WTC11 (cell line): Measurements from ENCODE around the gene DNM1. TPM values are rescaled to one million over a fixed set of nuclear protein-coding genes. Genes with fewer than 3 reads are reported as not detected.

ENCODE experiments used
- ATAC-seq: fragments of 200-7000 bp; cut with Tn5 transposase; 2 replicates; pipeline ENCODE4 v1.10.0; 2021; ENCODE audit warnings: mild to moderate bottlenecking, moderate library complexity
- CTCF ChIA-PET: fragments of 300-600 bp; sonication (Branson Sonifier 250); formaldehyde crosslinking; loops from one replicate; lab custom pipeline; 2021; ENCODE audit warnings: antibody characterized with exemption; lab: Charles Lee
- POLR2A ChIA-PET: fragments of 350-600 bp; sonication (Branson Sonifier 250); formaldehyde crosslinking; loops from one replicate; lab custom pipeline; 2021; ENCODE audit warnings: antibody characterized with exemption; lab: Charles Lee
- DNase-seq: peaks from one replicate; pipeline ENCODE4 v3.0.0; 2021; ENCODE audit warnings: low spot score
- H3K27ac Mint-ChIP-seq: 2 replicates; pipeline ENCODE4 v1.8.0; 2021; ENCODE audit warnings: mixed read lengths
- H3K27me3 Mint-ChIP-seq: 2 replicates; pipeline ENCODE4 v1.8.0; 2021; ENCODE audit warnings: low read depth, mild to moderate bottlenecking, moderate library complexity, mixed read lengths
- H3K36me3 Mint-ChIP-seq: 2 replicates; pipeline ENCODE4 v1.8.0; 2021; ENCODE audit warnings: mixed read lengths
- H3K4me1 Mint-ChIP-seq: 2 replicates; pipeline ENCODE4 v1.8.0; 2022; ENCODE audit warnings: mixed read lengths
- H3K4me3 Mint-ChIP-seq: 2 replicates; pipeline ENCODE4 v1.8.0; 2021; ENCODE audit warnings: mild to moderate bottlenecking, moderate library complexity, mixed read lengths
- H3K9me3 Mint-ChIP-seq: 2 replicates; pipeline ENCODE4 v1.8.0; 2021; ENCODE audit warnings: mixed read lengths
- CREB1 ChIP-seq: sonication (generic); formaldehyde crosslinking; IDR thresholded peaks from 2 replicates; pipeline ENCODE4 v1.8.0; 2023; ENCODE audit warnings: mild to moderate bottlenecking, missing genetic modification reagents
- EMX1 ChIP-seq: fragments of 250-450 bp; sonication (Bioruptor Pico); IDR thresholded peaks from 2 replicates; pipeline ENCODE4 v1.8.0; 2021; ENCODE audit warnings: mild to moderate bottlenecking
- ESRRA ChIP-seq: sonication (generic); formaldehyde crosslinking; IDR thresholded peaks from 2 replicates; pipeline ENCODE4 v1.8.1; 2022; ENCODE audit warnings: mild to moderate bottlenecking, missing genetic modification reagents, borderline replicate concordance
- FOXP1 ChIP-seq: sonication (generic); formaldehyde crosslinking; IDR thresholded peaks from 2 replicates; pipeline ENCODE4 v1.8.0; 2022; ENCODE audit warnings: missing genetic modification reagents, mild to moderate bottlenecking, moderate library complexity, borderline replicate concordance
- JAZF1 ChIP-seq: fragments of 250-450 bp; sonication (Bioruptor Pico); IDR thresholded peaks from 2 replicates; pipeline ENCODE4 v1.9.0; 2021; ENCODE audit warnings: moderate library complexity, mild to moderate bottlenecking, inconsistent platforms
- JUN ChIP-seq: sonication (generic); formaldehyde crosslinking; IDR thresholded peaks from 2 replicates; pipeline ENCODE4 v1.8.0; 2023; ENCODE audit warnings: mild to moderate bottlenecking, missing genetic modification reagents
- MYBL2 ChIP-seq: sonication (generic); formaldehyde crosslinking; IDR thresholded peaks from 2 replicates; pipeline ENCODE4 v1.8.1; 2023; ENCODE audit warnings: mild to moderate bottlenecking, moderate library complexity, missing genetic modification reagents
- OVOL2 ChIP-seq: fragments of 250-450 bp; sonication (Bioruptor Pico); IDR thresholded peaks from 2 replicates; pipeline ENCODE4 v1.9.0; 2021; ENCODE audit warnings: mild to moderate bottlenecking, borderline replicate concordance
- PRRX2 ChIP-seq: fragments of 250-450 bp; sonication (Bioruptor Pico); IDR thresholded peaks from 2 replicates; pipeline ENCODE4 v1.8.0; 2021; ENCODE audit warnings: mild to moderate bottlenecking
- SP1 ChIP-seq: sonication (generic); formaldehyde crosslinking; conservative IDR thresholded peaks from 2 replicates; pipeline ENCODE4 v1.8.1; 2022; ENCODE audit warnings: missing genetic modification reagents
- TEAD4 ChIP-seq: sonication (generic); formaldehyde crosslinking; IDR thresholded peaks from 2 replicates; pipeline ENCODE4 v1.8.0; 2022; ENCODE audit warnings: mild to moderate bottlenecking, missing genetic modification reagents
- ZNF317 ChIP-seq: sonication (generic); formaldehyde crosslinking; IDR thresholded peaks from 2 replicates; pipeline ENCODE4 v1.8.1; 2023; ENCODE audit warnings: low read depth, mild to moderate bottlenecking, moderate library complexity, missing genetic modification reagents, borderline replicate concordance
- total RNA-seq: library from RNA; stranded (reverse); gene quantifications from 3 replicates; pipeline ENCODE4 v1.2.3, GENCODE V29; 2021
- TF ChIP-seq, protein P1 (sequence below): sonication (generic); formaldehyde crosslinking; IDR thresholded peaks from 2 replicates; pipeline ENCODE4 v1.8.0; 2022; ENCODE audit warnings: mild to moderate bottlenecking, missing genetic modification reagents
- TF ChIP-seq, protein P2 (sequence below): sonication (generic); formaldehyde crosslinking; IDR thresholded peaks from 2 replicates; pipeline ENCODE4 v1.8.1; 2022; ENCODE audit warnings: low read depth, mild to moderate bottlenecking, moderate library complexity, missing genetic modification reagents, borderline replicate concordance
- TF ChIP-seq, protein P3 (sequence below): sonication (generic); formaldehyde crosslinking; IDR thresholded peaks from 2 replicates; pipeline ENCODE4 v1.8.1; 2023; ENCODE audit warnings: mild to moderate bottlenecking, missing genetic modification reagents, moderate library complexity
- TF ChIP-seq, protein P4 (sequence below): sonication (generic); formaldehyde crosslinking; IDR thresholded peaks from 2 replicates; pipeline ENCODE4 v1.8.1; 2023; ENCODE audit warnings: mild to moderate bottlenecking, missing genetic modification reagents, moderate library complexity
- TF ChIP-seq, protein P5 (sequence below): sonication (generic); formaldehyde crosslinking; conservative IDR thresholded peaks from 2 replicates; pipeline ENCODE4 v1.8.1; 2023; ENCODE audit warnings: mild to moderate bottlenecking, low read depth, missing genetic modification reagents, moderate library complexity
- TF ChIP-seq, protein P6 (sequence below): fragments of 250-450 bp; sonication (Bioruptor Pico); IDR thresholded peaks from 2 replicates; pipeline ENCODE4 v2.1.2; 2022; ENCODE audit warnings: mild to moderate bottlenecking, moderate library complexity
- TF ChIP-seq, protein P7 (sequence below): sonication (generic); formaldehyde crosslinking; IDR thresholded peaks from 2 replicates; pipeline ENCODE4 v1.8.1; 2022; ENCODE audit warnings: mild to moderate bottlenecking, moderate library complexity, missing genetic modification reagents

Gene DNM1
- total RNA-seq, 1 experiment from 2014 or later, result 79.0 TPM

DNA sequence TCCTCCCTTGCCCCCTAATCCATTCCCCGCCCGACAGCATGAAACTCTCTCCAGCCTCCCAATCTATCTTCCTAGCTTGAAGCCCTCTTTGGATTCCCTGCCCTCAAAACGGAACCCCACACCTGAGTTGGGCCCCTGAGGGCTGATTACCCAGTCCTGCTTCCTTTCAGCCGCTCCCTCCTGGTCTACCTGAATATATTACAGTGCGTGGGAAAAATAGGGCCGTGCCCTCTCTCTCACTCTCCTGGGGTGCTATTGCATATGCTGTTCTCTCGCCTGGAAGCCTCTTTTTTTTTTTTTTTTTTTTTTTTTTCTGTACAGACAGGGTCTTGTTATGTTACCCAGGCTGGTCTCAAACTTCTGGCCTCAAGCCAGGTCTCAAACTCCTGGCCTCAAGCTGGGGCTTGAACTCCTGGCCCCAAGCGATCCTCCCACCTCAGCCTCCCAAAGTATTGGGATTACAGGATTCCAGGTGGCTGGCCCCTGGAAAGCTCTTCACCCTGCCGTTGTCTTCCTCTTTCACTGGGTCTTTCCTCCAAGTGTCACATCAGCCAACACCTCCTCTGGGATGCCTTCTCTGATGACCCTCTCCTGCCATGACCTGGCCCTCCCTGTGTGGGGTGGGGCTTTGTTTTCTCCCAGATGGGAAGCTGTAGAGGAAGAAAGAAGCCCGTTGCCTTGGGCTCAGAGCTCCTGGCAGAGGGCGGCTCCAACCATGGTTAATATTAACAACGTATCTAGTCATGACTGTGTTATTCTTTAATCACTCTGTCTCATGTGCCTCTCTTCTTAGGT, 8.2 kb downstream of the DNM1 start (continued):
- TF ChIP-seq, protein P1, sequence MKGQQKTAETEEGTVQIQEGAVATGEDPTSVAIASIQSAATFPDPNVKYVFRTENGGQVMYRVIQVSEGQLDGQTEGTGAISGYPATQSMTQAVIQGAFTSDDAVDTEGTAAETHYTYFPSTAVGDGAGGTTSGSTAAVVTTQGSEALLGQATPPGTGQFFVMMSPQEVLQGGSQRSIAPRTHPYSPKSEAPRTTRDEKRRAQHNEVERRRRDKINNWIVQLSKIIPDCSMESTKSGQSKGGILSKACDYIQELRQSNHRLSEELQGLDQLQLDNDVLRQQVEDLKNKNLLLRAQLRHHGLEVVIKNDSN (CRISPR knock-in tag), result no peak

DNA sequence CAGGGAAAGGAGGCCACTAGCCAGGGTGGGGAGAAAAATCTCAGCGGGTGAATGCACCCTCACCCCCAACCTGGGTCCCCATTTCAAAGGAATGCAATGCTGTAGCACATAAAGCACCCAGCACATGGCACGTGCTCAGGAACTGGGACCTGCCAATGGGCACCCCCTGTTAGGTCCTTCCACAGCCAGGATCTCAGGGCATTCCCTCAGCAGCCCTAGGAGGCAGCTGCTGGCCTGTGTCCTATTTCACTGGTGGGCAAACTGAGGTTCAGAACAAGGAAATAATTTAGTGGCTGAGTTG, 8.8 kb downstream of the DNM1 start:
- Mint-ChIP-seq H3K9me3 (no peaks in the 10 kb centered on the region), H3K4me1 (no peaks in the 10 kb centered on the region), H3K27me3 (peaks cover 22% of the 10 kb centered on the region), H3K36me3 (no peaks in the 10 kb centered on the region), H3K27ac (no peak overlapping the region), H3K4me3 (no peak overlapping the region)
- ATAC-seq, result no peak
- POLR2A ChIA-PET, result no interaction called here
- TF ChIP-seq, protein P2, sequence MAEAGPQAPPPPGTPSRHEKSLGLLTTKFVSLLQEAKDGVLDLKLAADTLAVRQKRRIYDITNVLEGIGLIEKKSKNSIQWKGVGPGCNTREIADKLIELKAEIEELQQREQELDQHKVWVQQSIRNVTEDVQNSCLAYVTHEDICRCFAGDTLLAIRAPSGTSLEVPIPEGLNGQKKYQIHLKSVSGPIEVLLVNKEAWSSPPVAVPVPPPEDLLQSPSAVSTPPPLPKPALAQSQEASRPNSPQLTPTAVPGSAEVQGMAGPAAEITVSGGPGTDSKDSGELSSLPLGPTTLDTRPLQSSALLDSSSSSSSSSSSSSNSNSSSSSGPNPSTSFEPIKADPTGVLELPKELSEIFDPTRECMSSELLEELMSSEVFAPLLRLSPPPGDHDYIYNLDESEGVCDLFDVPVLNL, result no peak
- TF ChIP-seq CREB1, result no peak
- TF ChIP-seq, protein P3, sequence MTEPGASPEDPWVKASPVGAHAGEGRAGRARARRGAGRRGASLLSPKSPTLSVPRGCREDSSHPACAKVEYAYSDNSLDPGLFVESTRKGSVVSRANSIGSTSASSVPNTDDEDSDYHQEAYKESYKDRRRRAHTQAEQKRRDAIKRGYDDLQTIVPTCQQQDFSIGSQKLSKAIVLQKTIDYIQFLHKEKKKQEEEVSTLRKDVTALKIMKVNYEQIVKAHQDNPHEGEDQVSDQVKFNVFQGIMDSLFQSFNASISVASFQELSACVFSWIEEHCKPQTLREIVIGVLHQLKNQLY (CRISPR knock-in tag), result no peak
- DNase-seq, result no peak
- CTCF ChIA-PET, result interaction anchor here (1.0 to 1.7 kb wide), 4 partner anchors 8 to 94 kb away, joined by 3 to 6 read pairs (median 3); partner anchors contain the start of gene DNM1

DNA sequence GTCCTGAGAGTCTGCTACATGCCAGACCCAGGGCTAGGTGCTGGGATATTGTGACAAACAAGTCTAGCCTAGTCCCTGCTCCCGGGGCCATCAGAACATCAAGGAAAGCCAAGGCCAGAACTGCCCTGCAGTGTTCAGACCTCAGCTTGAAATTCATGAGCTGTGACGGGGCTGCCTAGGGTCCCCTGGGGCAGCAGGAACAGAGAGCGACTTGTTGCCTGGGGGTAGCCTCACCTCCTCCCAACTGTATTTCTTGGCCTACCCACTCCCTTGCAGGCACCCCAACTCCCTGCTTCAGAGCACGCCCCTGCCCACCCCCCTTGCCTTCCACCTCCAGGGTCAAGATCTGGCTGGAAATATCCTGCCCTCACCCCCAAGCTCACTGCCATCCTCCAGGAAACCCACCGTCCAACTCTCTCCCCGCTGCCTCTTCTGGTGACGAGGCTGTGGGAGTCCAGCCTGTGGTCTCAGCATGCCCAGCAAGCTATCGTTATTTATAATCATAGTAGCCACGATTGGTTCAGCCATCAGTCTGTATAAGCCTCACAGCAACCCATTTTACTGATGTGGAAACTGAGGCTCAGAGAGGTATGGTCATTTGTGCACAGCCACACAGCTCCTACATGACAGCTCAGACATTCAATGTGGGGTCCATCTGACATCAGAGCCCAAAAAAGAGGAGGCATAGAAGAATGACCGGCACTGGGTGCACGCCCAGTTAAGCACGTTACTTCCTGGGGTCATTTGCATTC, 10.7 kb downstream of the DNM1 start:
- CTCF ChIA-PET, result interaction anchor here (0.9 to 1.9 kb wide), 2 partner anchors 23 to 128 kb away, joined by 3 to 6 read pairs; no protein-coding TSS in a partner anchor

DNA sequence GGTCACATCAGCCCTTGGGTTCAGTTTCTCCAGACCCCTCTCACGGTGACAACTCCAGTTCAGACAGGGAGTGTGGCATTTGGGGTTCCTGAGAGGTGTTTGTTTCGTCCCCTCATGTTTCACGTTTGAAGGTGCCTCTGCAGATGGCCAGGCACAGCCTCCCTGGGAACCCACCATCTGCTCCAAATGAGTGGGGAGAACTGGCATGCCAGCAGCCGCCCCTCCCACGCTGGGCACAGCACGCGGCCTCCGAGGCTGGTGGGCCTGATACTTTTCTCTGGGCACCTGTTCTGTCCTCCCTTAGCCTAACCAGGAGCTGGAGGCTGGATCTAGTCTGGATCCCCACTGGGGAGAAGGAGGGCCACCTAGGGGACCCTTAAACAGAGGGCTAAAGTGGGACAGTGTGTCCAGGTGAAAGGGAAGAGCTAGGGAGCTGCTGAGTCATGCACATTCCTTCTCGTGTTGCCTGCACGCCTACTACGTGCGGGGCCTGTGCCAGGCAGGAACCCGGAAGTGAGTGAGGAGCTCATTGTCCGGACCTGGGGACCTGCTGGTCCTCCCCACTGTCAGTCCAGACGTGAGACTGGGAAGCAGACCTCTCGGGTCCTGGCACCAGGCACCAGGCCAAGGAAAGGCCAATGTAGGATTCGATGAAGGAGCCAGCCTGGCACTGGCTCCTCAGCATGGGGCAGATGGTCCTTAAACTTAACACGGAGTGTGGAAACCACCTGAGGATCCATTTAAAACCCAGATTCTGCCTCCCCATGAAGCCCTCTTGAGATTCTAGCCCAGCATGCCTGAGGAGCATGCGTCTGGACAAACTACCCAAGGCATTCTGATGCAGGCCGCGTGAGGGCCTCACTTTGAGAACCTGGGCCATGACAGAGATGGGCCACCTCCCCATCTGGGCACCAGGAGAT, 11.7 kb downstream of the DNM1 start:
- ATAC-seq, result no peak
- peaks cover 12% of the 10 kb centered on the region for H3K4me1 Mint-ChIP-seq
- H3K27ac Mint-ChIP-seq, result no peak overlapping the region
- POLR2A ChIA-PET, result no interaction called here
- peaks cover 3% of the 10 kb centered on the region for H3K36me3 Mint-ChIP-seq
- H3K27me3 Mint-ChIP-seq, result peaks cover 22% of the 10 kb centered on the region
- no peaks in the 10 kb centered on the region for H3K9me3 Mint-ChIP-seq
- CTCF ChIA-PET, result interaction anchor here (0.6 to 1.9 kb wide), 5 partner anchors 11 to 127 kb away, joined by 3 to 6 read pairs (median 4); partner anchors contain the start of gene DNM1
- no peak overlapping the region for H3K4me3 Mint-ChIP-seq
- no peak for DNase-seq
- no peak for TF ChIP-seq OVOL2 (CRISPR knock-in tag)
- no peak for TF ChIP-seq MYBL2 (CRISPR knock-in tag)
- TF ChIP-seq, protein P4, sequence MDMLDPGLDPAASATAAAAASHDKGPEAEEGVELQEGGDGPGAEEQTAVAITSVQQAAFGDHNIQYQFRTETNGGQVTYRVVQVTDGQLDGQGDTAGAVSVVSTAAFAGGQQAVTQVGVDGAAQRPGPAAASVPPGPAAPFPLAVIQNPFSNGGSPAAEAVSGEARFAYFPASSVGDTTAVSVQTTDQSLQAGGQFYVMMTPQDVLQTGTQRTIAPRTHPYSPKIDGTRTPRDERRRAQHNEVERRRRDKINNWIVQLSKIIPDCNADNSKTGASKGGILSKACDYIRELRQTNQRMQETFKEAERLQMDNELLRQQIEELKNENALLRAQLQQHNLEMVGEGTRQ, result no peak
- TF ChIP-seq ZNF317 (CRISPR knock-in tag), result no peak
- TF ChIP-seq EMX1 (CRISPR knock-in tag), result no peak
- TF ChIP-seq, protein P5, sequence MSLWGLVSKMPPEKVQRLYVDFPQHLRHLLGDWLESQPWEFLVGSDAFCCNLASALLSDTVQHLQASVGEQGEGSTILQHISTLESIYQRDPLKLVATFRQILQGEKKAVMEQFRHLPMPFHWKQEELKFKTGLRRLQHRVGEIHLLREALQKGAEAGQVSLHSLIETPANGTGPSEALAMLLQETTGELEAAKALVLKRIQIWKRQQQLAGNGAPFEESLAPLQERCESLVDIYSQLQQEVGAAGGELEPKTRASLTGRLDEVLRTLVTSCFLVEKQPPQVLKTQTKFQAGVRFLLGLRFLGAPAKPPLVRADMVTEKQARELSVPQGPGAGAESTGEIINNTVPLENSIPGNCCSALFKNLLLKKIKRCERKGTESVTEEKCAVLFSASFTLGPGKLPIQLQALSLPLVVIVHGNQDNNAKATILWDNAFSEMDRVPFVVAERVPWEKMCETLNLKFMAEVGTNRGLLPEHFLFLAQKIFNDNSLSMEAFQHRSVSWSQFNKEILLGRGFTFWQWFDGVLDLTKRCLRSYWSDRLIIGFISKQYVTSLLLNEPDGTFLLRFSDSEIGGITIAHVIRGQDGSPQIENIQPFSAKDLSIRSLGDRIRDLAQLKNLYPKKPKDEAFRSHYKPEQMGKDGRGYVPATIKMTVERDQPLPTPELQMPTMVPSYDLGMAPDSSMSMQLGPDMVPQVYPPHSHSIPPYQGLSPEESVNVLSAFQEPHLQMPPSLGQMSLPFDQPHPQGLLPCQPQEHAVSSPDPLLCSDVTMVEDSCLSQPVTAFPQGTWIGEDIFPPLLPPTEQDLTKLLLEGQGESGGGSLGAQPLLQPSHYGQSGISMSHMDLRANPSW (CRISPR knock-in tag), result no peak
- no peak for TF ChIP-seq JUN (CRISPR knock-in tag)
- TF ChIP-seq SP1 (CRISPR knock-in tag), result no peak
- no peak for TF ChIP-seq TEAD4 (CRISPR knock-in tag)

More for the DNA sequence above, 10.7 kb downstream of the DNM1 start:
- POLR2A ChIA-PET, result no interaction called here
- DNase-seq (no peak), ATAC-seq (no peak)
- H3K36me3 Mint-ChIP-seq, result peaks cover under 1% of the 10 kb centered on the region
- peaks cover 10% of the 10 kb centered on the region for H3K4me1 Mint-ChIP-seq
- H3K9me3 Mint-ChIP-seq, result no peaks in the 10 kb centered on the region
- H3K27ac Mint-ChIP-seq, result no peak overlapping the region
- H3K27me3 Mint-ChIP-seq, result peaks cover 22% of the 10 kb centered on the region
- TF ChIP-seq, protein P6, sequence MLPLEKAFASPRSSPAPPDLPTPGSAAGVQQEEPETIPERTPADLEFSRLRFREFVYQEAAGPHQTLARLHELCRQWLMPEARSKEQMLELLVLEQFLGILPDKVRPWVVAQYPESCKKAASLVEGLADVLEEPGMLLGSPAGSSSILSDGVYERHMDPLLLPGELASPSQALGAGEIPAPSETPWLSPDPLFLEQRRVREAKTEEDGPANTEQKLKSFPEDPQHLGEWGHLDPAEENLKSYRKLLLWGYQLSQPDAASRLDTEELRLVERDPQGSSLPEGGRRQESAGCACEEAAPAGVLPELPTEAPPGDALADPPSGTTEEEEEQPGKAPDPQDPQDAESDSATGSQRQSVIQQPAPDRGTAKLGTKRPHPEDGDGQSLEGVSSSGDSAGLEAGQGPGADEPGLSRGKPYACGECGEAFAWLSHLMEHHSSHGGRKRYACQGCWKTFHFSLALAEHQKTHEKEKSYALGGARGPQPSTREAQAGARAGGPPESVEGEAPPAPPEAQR (CRISPR knock-in tag), result no peak
- TF ChIP-seq, protein P7, sequence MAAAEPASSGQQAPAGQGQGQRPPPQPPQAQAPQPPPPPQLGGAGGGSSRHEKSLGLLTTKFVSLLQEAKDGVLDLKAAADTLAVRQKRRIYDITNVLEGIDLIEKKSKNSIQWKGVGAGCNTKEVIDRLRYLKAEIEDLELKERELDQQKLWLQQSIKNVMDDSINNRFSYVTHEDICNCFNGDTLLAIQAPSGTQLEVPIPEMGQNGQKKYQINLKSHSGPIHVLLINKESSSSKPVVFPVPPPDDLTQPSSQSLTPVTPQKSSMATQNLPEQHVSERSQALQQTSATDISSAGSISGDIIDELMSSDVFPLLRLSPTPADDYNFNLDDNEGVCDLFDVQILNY, result no peak
- TF ChIP-seq FOXP1 (CRISPR knock-in tag) (no peak), JAZF1 (no peak), MYBL2 (CRISPR knock-in tag) (no peak), PRRX2 (CRISPR knock-in tag) (no peak), ESRRA (no peak)
- TF ChIP-seq, all 79 proteins: peak for 0
- no peak overlapping the region for H3K4me3 Mint-ChIP-seq
